ENCODE measurements around the gene HS2ST1.
"Not testable (repeated sequence)": the region's sequence is repeated elsewhere in the genome, so short reads cannot be mapped to it uniquely, and the experiment has no call there.

- TF ChIP-seq CTCF, POLR2A (IDR thresholded peaks at IDR 0.05): not testable (repeated sequence)
These were observed 69.2 kb downstream of the HS2ST1 start for GRCh38 chr1:86983677-86984076.

Data from uterus (tissue), 2 donors.